GM12878 (cell line): ENCODE results near the gene SMIM13. TPM values are rescaled to one million over a fixed set of nuclear protein-coding genes. Genes with fewer than 3 reads are reported as not detected.

Experiments used
- ATAC-seq: fragments of 200-7000 bp; cut with Tn5 transposase; 3 replicates; pipeline ENCODE4 v1.9.1; 2020; ENCODE audit warnings: mild to moderate bottlenecking, moderate library complexity
- BruUV-seq: library from RNA; stranded (reverse); fragments of 400-500 nt; replicated peaks from 2 replicates; lab custom pipeline; 2021; lab: Mats Ljungman, UMichigan
- CTCF ChIA-PET: fragments of 300-600 bp; sonication (Branson Sonifier 250); formaldehyde crosslinking; extraction: SDS; loops from one replicate; lab custom pipeline; 2021; ENCODE audit warnings: inconsistent platforms; lab: Yijun Ruan, JAX
- POLR2A ChIA-PET: fragments of 350-600 bp; formaldehyde crosslinking; extraction: SDS; loops from one replicate; lab custom pipeline; 2021; ENCODE audit warnings: inconsistent platforms; lab: Charles Lee
- RAD21 ChIA-PET: fragments of 300-600 bp; sonication (Branson Sonifier 250); formaldehyde crosslinking; loops from one replicate; lab custom pipeline; 2023; ENCODE audit warnings: antibody characterized with exemption; ENCODE audit not compliant: unreplicated experiment; lab: Charles Lee
- SMC1A ChIA-PET: fragments of 300-600 bp; sonication (Branson Sonifier 250); formaldehyde crosslinking; loops from one replicate; lab custom pipeline; 2023; ENCODE audit not compliant: unreplicated experiment, uncharacterized antibody; lab: Charles Lee
- DNase-seq: peaks from one replicate; pipeline ENCODE4 v3.0.0-alpha.2; 2011; ENCODE audit warnings: low read depth, low spot score
- FAIRE-seq: peaks from 3 replicates; lab custom pipeline; 2011; peaks lifted over from hg19 to GRCh38; lab: Jason Lieb, UNC
- H2AFZ ChIP-seq: 2 replicates; pipeline ENCODE4 v1.6.0; 2011; ENCODE audit warnings: low read depth, low read length, control low read depth; ENCODE audit not compliant: control insufficient read depth
- H3K27ac ChIP-seq: 2 replicates; pipeline ENCODE4 v1.5.1; 2011; ENCODE audit warnings: control low read depth; ENCODE audit not compliant: control insufficient read depth, insufficient read depth
- H3K27me3 ChIP-seq, 2 experiments: replicated peaks in 1 of 2; 2 replicates each; pipeline versions ENCODE4 v1.6.0 to v1.6.1; 2011; ENCODE audit warnings: low read length in 1 of 2; ENCODE audit not compliant: control insufficient read depth in 2 of 2, insufficient read depth in 2 of 2
- H3K36me3 ChIP-seq, 2 experiments: 2 replicates each; pipeline ENCODE4 v1.5.1; 2011; ENCODE audit warnings: low read length in 1 of 2; ENCODE audit not compliant: control insufficient read depth in 2 of 2, insufficient read depth in 2 of 2
- H3K4me1 ChIP-seq: 2 replicates; pipeline ENCODE4 v1.6.1; 2011; ENCODE audit warnings: mild to moderate bottlenecking, low read length, moderate library complexity, mixed read lengths; ENCODE audit not compliant: control insufficient read depth, insufficient read depth
- H3K4me2 ChIP-seq: 2 replicates; pipeline ENCODE4 v1.6.0; 2011; ENCODE audit warnings: control low read depth; ENCODE audit not compliant: control insufficient read depth, insufficient read depth
- H3K4me3 ChIP-seq: fragments of 200-600 bp; sonication (generic); 2 replicates; pipeline ENCODE4 v1.5.1; 2016
- H3K79me2 ChIP-seq: 2 replicates; pipeline ENCODE4 v1.6.0; 2011; ENCODE audit warnings: low read length; ENCODE audit not compliant: control insufficient read depth, insufficient read depth
- H3K9ac ChIP-seq: 2 replicates; pipeline ENCODE4 v1.8.0; 2011; ENCODE audit warnings: low read length, control low read depth, mixed read lengths; ENCODE audit not compliant: control insufficient read depth, insufficient read depth
- H3K9me3 ChIP-seq: replicated peaks from 3 replicates; pipeline ENCODE4 v1.5.1; 2011; ENCODE audit warnings: mild to moderate bottlenecking, low read length; ENCODE audit not compliant: control insufficient read depth, insufficient read depth
- H4K20me1 ChIP-seq: 2 replicates; pipeline ENCODE4 v1.6.0; 2011; ENCODE audit not compliant: control insufficient read depth, insufficient read depth
- ASH2L ChIP-seq: fragments of 300-600, 200-600 bp; sonication (generic); IDR thresholded peaks from 2 replicates; pipeline ENCODE4 v1.6.1; 2017; ENCODE audit warnings: low read depth, mild to moderate bottlenecking, borderline replicate concordance
- BACH1 ChIP-seq: fragments of 450-650 bp; IDR thresholded peaks from 2 replicates; pipeline ENCODE4 v1.6.1; 2017; ENCODE audit warnings: mild to moderate bottlenecking, borderline replicate concordance
- CBX5 ChIP-seq: sonication (generic); IDR thresholded peaks from 2 replicates; pipeline ENCODE4 v1.6.1; 2016; ENCODE audit warnings: low read depth, moderate library complexity, mild to moderate bottlenecking, inconsistent platforms
- EP300 ChIP-seq, 2 experiments: fragments of 150-350 bp in 1 of 2; IDR thresholded peaks; 2 replicates each; pipeline ENCODE4 v1.6.1; 2011 to 2012; ENCODE audit warnings: low read depth in 2 of 2, low read length in 2 of 2, borderline replicate concordance in 1 of 2, improper control_type of control experiment in 1 of 2, inconsistent platforms in 1 of 2; ENCODE audit not compliant: control insufficient read depth in 1 of 2
- MTA2 ChIP-seq: fragments of 450-650 bp; IDR thresholded peaks from 2 replicates; pipeline ENCODE4 v1.6.1; 2016; ENCODE audit warnings: low read depth, mild to moderate bottlenecking, moderate library complexity
- MXI1 ChIP-seq: fragments of 150-350 bp; IDR thresholded peaks from 2 replicates; pipeline ENCODE4 v1.6.1; 2011; ENCODE audit warnings: low read depth, mild to moderate bottlenecking, inconsistent platforms, low read length, improper control_type of control experiment
- RAD51 ChIP-seq: fragments of 450-650 bp; IDR thresholded peaks from 2 replicates; pipeline ENCODE4 v1.6.1; 2016; ENCODE audit warnings: moderate library complexity, mild to moderate bottlenecking, inconsistent platforms
- RFX5 ChIP-seq: IDR thresholded peaks from 2 replicates; pipeline ENCODE4 v1.6.1; 2011; ENCODE audit warnings: low read depth, low read length, improper control_type of control experiment
- YBX1 ChIP-seq: fragments of 450-650 bp; IDR thresholded peaks from 2 replicates; pipeline ENCODE4 v1.6.1; 2016; ENCODE audit warnings: antibody characterized with exemption
- YY1 ChIP-seq: IDR thresholded peaks from 2 replicates; pipeline ENCODE4 v1.6.1; 2011; ENCODE audit warnings: low read depth, mild to moderate bottlenecking, low read length
- ZBED1 ChIP-seq: IDR thresholded peaks from 2 replicates; pipeline ENCODE4 v1.6.1; 2016; ENCODE audit warnings: borderline replicate concordance
- ZBTB4 ChIP-seq: fragments of 450-650 bp; formaldehyde crosslinking; IDR thresholded peaks from 2 replicates; pipeline ENCODE4 v1.4.0; 2022; ENCODE audit warnings: mild to moderate bottlenecking, moderate library complexity
- WGBS: methylation state at CpG from one replicate; pipeline ENCODE4 v1.1.6; 2016; ENCODE audit warnings: low lambda C conversion rate; ENCODE audit not compliant: insufficient replicate concordance, insufficient coverage; ENCODE audit errors: missing lambda C conversion rate; 5-methylcytosine and 5-hydroxymethylcytosine counted together
- in situ Hi-C: fragments of 300-500 bp; cut with MboI; formaldehyde crosslinking; loops from 9 replicates; pipeline ENCODE4 v1.14.3; 2018; ENCODE audit warnings: mixed read lengths
- intact Hi-C: fragments of 100-400 bp; cut with micrococcal nuclease; formaldehyde crosslinking; loops from one replicate; pipeline ENCODE4 v1.14.2; 2022; ENCODE audit not compliant: unreplicated experiment
- polyA plus RNA-seq, 11 experiments: library from polyadenylated mRNA; depleted of rRNA in 4 of 11; unstranded in 6 of 11; stranded (reverse) in 5 of 11; fragments of >200 nt; fragmentation: Nextera tagmentation in 4 of 11; fragmentation: Illumina TruSeq in 1 of 11; extraction: Ambion mirVana in 4 of 11; extraction: Trizol in 1 of 11; gene quantifications; 1 replicate in 1 of 11; 2 replicates in 10 of 11; pipeline versions ENCODE4 v1.2.1 to v1.2.3, GENCODE V29; 2011 to 2016; ENCODE audit warnings: inconsistent platforms in 2 of 11, missing spikeins in 2 of 11, low read depth in 1 of 11
- total RNA-seq, 4 experiments: library from RNA; depleted of rRNA in 3 of 4; stranded (reverse); fragments of >200 nt in 3 of 4; fragmentation: Illumina TruSeq in 1 of 4; extraction: Trizol in 1 of 4; gene quantifications; 2 replicates each; pipeline versions ENCODE4 v1.2.1 to v1.2.3, GENCODE V29; 2013 to 2021
- TF ChIP-seq, protein P1 (sequence below): fragments of 450-650 bp; IDR thresholded peaks from 2 replicates; pipeline ENCODE4 v1.6.1; 2016; ENCODE audit warnings: mild to moderate bottlenecking
- TF ChIP-seq, protein P2 (sequence below): fragments of 150-350 bp; IDR thresholded peaks from 2 replicates; pipeline ENCODE4 v1.6.1; 2014; ENCODE audit warnings: mild to moderate bottlenecking, low read depth, low read length

SMIM13 gene
- total and polyA plus RNA-seq, 10 of the 15 experiments (the other 5 are each of a cell fraction or from before 2014, with no cell fraction given), result 2.0 to 8.5 (median 4.7) TPM

DNA sequence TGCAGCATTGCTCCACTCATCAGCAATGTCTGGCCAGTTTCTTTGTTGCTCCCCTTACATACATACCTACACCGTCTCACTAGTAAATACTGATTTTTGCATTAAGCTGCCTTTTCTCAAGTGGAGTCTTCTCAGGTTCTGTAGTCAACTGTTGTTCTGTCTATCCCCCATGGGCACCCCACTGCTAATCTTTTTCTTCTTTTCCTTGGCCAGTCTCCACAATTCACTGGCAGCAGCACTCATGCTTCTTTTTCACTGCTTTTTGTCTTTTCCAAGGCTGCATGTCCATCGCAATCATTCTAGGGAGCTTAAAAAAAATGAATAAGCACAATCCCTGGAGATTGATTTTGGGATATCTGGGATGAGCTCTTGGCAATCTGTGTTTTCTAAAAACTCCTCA, 28.2 kb downstream of the SMIM13 start (continued):
- TF ChIP-seq MTA2, result no peak
- TF ChIP-seq YBX1, result no peak
- no peak for TF ChIP-seq RFX5
- TF ChIP-seq YY1, result no peak
- no peak for TF ChIP-seq BACH1
- no peak for TF ChIP-seq EP300 (IDR thresholded peaks at IDR 0.05; ENCODE audit: borderline replicate concordance in 1 of 2, control insufficient read depth in 1 of 2, low read depth in 2 of 2, low read length in 2 of 2)
- TF ChIP-seq ASH2L, result no peak

DNA sequence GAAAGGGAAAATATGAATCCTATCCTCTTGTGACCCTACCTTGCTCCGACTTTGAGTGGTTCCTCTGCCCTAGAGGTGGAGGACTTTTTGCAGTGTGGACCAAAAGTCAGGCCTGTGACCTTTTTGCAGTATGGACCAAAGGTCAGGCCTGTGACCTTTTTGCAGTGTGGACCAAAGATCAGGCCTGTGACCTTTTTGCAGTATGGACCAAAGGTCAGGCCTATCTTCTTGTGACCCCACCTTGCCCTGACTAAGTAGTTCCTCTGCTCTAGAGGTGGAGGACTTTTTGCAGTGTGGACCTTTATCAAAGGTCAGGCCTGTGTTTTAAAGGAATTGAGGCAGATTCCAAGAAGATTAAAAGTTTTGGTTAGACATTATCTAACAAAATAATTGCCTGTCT, 28.7 kb downstream of the SMIM13 start:
- Histone ChIP-seq H3K4me2 (no peak overlapping the region), H4K20me1 (no peaks in the 10 kb centered on the region), H3K79me2 (peaks cover 11% of the 10 kb centered on the region), H3K36me3 (no peaks in the 10 kb centered on the region), H3K9me3 (no peaks in the 10 kb centered on the region), H3K9ac (no peak overlapping the region), H3K27ac (no peak overlapping the region), H3K4me3 (no peak overlapping the region), H3K27me3 (no peaks in the 10 kb centered on the region), H2AFZ (no peak overlapping the region), H3K4me1 (no peaks in the 10 kb centered on the region)
- intact Hi-C loops, result no loop called here
- POLR2A ChIA-PET, result no interaction called here
- DNase-seq (no peak), FAIRE-seq (no peak), ATAC-seq (no peak)
- RAD21 ChIA-PET, result no interaction called here
- SMC1A ChIA-PET, result no interaction called here
- 100% methylated on average over 1 of the region's 1 CpG for WGBS
- in situ Hi-C loops, result no loop called here
- CTCF ChIA-PET, result interaction anchor here (1.0 to 1.7 kb wide), 2 partner anchors 374 to 454 kb away, joined by 4 to 6 read pairs; no protein-coding TSS in a partner anchor
- no TSS peak for BruUV-seq
- TF ChIP-seq RAD51, result no peak
- TF ChIP-seq ZBED1, result no peak
- TF ChIP-seq, protein P1, sequence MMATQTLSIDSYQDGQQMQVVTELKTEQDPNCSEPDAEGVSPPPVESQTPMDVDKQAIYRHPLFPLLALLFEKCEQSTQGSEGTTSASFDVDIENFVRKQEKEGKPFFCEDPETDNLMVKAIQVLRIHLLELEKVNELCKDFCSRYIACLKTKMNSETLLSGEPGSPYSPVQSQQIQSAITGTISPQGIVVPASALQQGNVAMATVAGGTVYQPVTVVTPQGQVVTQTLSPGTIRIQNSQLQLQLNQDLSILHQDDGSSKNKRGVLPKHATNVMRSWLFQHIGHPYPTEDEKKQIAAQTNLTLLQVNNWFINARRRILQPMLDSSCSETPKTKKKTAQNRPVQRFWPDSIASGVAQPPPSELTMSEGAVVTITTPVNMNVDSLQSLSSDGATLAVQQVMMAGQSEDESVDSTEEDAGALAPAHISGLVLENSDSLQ, result no peak
- TF ChIP-seq CBX5, result no peak
- no peak for TF ChIP-seq MXI1
- TF ChIP-seq, protein P2, sequence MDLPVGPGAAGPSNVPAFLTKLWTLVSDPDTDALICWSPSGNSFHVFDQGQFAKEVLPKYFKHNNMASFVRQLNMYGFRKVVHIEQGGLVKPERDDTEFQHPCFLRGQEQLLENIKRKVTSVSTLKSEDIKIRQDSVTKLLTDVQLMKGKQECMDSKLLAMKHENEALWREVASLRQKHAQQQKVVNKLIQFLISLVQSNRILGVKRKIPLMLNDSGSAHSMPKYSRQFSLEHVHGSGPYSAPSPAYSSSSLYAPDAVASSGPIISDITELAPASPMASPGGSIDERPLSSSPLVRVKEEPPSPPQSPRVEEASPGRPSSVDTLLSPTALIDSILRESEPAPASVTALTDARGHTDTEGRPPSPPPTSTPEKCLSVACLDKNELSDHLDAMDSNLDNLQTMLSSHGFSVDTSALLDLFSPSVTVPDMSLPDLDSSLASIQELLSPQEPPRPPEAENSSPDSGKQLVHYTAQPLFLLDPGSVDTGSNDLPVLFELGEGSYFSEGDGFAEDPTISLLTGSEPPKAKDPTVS, result no peak
- no peak for TF ChIP-seq ZBTB4 (CRISPR knock-in tag)
